ENCODE data around the gene FTO. TPM values are rescaled to one million over a fixed set of nuclear protein-coding genes. Genes with fewer than 3 reads are reported as not detected.

FTO gene
- total and polyA plus RNA-seq, 2 of the 8 experiments (the other 6 are each of a cell fraction or from before 2014, with no cell fraction given) = 34.5 to 59.8 TPM

- TF ChIP-seq HDAC2 (IDR thresholded peaks at IDR 0.05; ENCODE audit: borderline replicate concordance in 1 of 2, low read depth in 2 of 2, low read length in 2 of 2) (no peak), NANOG (IDR thresholded peaks at IDR 0.05; ENCODE audit: insufficient read depth, low read depth, low read length, poor library complexity, severe bottlenecking) (no peak), GABPA (IDR thresholded peaks at IDR 0.05; ENCODE audit: borderline replicate concordance, insufficient read depth, low read length) (no peak), CBX8 (IDR thresholded peaks at IDR 0.05; ENCODE audit: borderline replicate concordance, low read depth, low read length) (no peak), TAF7 (optimal IDR thresholded peaks at IDR 0.05; ENCODE audit: borderline replicate concordance, low read depth, low read length) (no peak), HDAC6 (IDR thresholded peaks at IDR 0.05; ENCODE audit: low read depth, low read length) (no peak), SAP30 (IDR thresholded peaks at IDR 0.05; ENCODE audit: insufficient read depth, insufficient replicate concordance, low read length) (no peak), SRF (IDR thresholded peaks at IDR 0.05; ENCODE audit: low read depth, low read length) (no peak), BACH1 (IDR thresholded peaks at IDR 0.05; ENCODE audit: low read length) (no peak), CBX5 (IDR thresholded peaks at IDR 0.05; ENCODE audit: low read depth, low read length) (no peak)
Observed at GRCh38 chr16:54096607-54097006, 392.7 kb downstream of the FTO start (continued).

Measured in H1 (cell line).